Neural cell (in vitro differentiated cells): ENCODE results near the gene SNX17. TPM values are rescaled to one million over a fixed set of nuclear protein-coding genes. Genes with fewer than 3 reads are reported as not detected.

ENCODE experiments used
- H2AFZ ChIP-seq: fragments of 200-600, 300-800 bp; sonication (generic), shearing (Covaris generic); 2 replicates; pipeline ENCODE4 v1.6.0; 2014; ENCODE audit warnings: low read depth, mild to moderate bottlenecking, antibody characterized with exemption, low read length, moderate library complexity
- H3F3A ChIP-seq: fragments of 200-600 bp; shearing (Covaris generic); 2 replicates; pipeline ENCODE4 v1.6.1; 2016; ENCODE audit warnings: mild to moderate bottlenecking, moderate library complexity, mixed read lengths, antibody characterized with exemption, low read length; ENCODE audit not compliant: insufficient read depth, poor library complexity, severe bottlenecking
- H3K27ac ChIP-seq: fragments of 200-600, 300-800 bp; sonication (generic), shearing (Covaris generic); 2 replicates; pipeline ENCODE4 v1.5.1; 2014; ENCODE audit warnings: mild to moderate bottlenecking, low read length, moderate library complexity
- H3K27me3 ChIP-seq: fragments of 300-800, 200-600 bp; sonication (generic), shearing (Covaris generic); 2 replicates; pipeline ENCODE4 v1.6.0; 2014; ENCODE audit warnings: mild to moderate bottlenecking, low read depth, low read length, moderate library complexity; ENCODE audit not compliant: insufficient read depth
- H3K36me3 ChIP-seq: fragments of 300-800, 200-600 bp; sonication (generic), shearing (Covaris generic); 2 replicates; pipeline ENCODE4 v1.5.1; 2014; ENCODE audit warnings: mild to moderate bottlenecking, antibody characterized with exemption, low read length, moderate library complexity; ENCODE audit not compliant: insufficient read depth
- H3K4me2 ChIP-seq: fragments of 300-800, 200-600 bp; sonication (generic), shearing (Covaris generic); 2 replicates; pipeline ENCODE4 v1.6.0; 2014; ENCODE audit warnings: mild to moderate bottlenecking, low read length
- H3K4me3 ChIP-seq: fragments of 300-800, 200-600 bp; sonication (generic), shearing (Covaris generic); 2 replicates; pipeline ENCODE4 v1.5.1; 2014; ENCODE audit warnings: mild to moderate bottlenecking, low read length, moderate library complexity
- H3K79me2 ChIP-seq: fragments of 200-600 bp; shearing (Covaris generic); replicated peaks from 2 replicates; pipeline ENCODE4 v1.6.0; 2014; ENCODE audit warnings: mild to moderate bottlenecking, low read length, moderate library complexity; ENCODE audit not compliant: insufficient read depth
- H3K9ac ChIP-seq: fragments of 300-800, 200-600 bp; sonication (generic), shearing (Covaris generic); 2 replicates; pipeline ENCODE4 v1.6.1; 2016; ENCODE audit warnings: mild to moderate bottlenecking, low read length, mixed read lengths
- H3K9me2 ChIP-seq: fragments of 200-600 bp; shearing (Covaris generic); 2 replicates; pipeline ENCODE4 v1.6.1; 2016; ENCODE audit warnings: mild to moderate bottlenecking, low read length, mixed read lengths; ENCODE audit not compliant: insufficient read depth
- H3K9me3 ChIP-seq: fragments of 200-600, 300-800 bp; sonication (generic), shearing (Covaris generic); 2 replicates; pipeline ENCODE4 v1.6.1; 2016; ENCODE audit warnings: mild to moderate bottlenecking, mixed run types, low read length, moderate library complexity, mixed read lengths
- H4K20me1 ChIP-seq: fragments of 200-600 bp; shearing (Covaris generic); 2 replicates; pipeline ENCODE4 v1.6.1; 2016; ENCODE audit warnings: mild to moderate bottlenecking, mixed run types; ENCODE audit not compliant: insufficient read depth
- EP300 ChIP-seq: fragments of 450-650 bp; conservative IDR thresholded peaks from 2 replicates; pipeline ENCODE4 v1.6.1; 2014; ENCODE audit warnings: antibody characterized with exemption, mild to moderate bottlenecking, moderate library complexity; ENCODE audit not compliant: poor library complexity, severe bottlenecking
- EZH2 ChIP-seq: fragments of 200-600, 300-800 bp; shearing (Covaris generic), sonication (generic); IDR thresholded peaks from 2 replicates; pipeline ENCODE4 v1.6.1; 2014; ENCODE audit warnings: antibody characterized with exemption, low read length, borderline replicate concordance, mild to moderate bottlenecking; ENCODE audit not compliant: insufficient read depth, poor library complexity, severe bottlenecking
- MXI1 ChIP-seq: fragments of 450-650 bp; conservative IDR thresholded peaks from 2 replicates; pipeline ENCODE4 v1.6.1; 2014; ENCODE audit warnings: antibody characterized with exemption, mild to moderate bottlenecking; ENCODE audit not compliant: poor library complexity, severe bottlenecking
- POLR2AphosphoS5 ChIP-seq: IDR thresholded peaks from 2 replicates; pipeline ENCODE4 v1.6.1; 2012
- RAD21 ChIP-seq: fragments of 450-650 bp; conservative IDR thresholded peaks from 2 replicates; pipeline ENCODE4 v1.6.1; 2014; ENCODE audit warnings: antibody characterized with exemption, mild to moderate bottlenecking, moderate library complexity
- REST ChIP-seq: IDR thresholded peaks from 2 replicates; pipeline ENCODE4 v1.6.1; 2012; ENCODE audit warnings: borderline replicate concordance
- SMC3 ChIP-seq: fragments of 450-650 bp; conservative IDR thresholded peaks from 2 replicates; pipeline ENCODE4 v1.6.1; 2014; ENCODE audit warnings: antibody characterized with exemption, mild to moderate bottlenecking, moderate library complexity; ENCODE audit not compliant: poor library complexity
- TAF1 ChIP-seq: IDR thresholded peaks from 2 replicates; pipeline ENCODE4 v1.6.1; 2012; ENCODE audit warnings: low read depth
- polyA plus RNA-seq: library from polyadenylated mRNA; depleted of rRNA; stranded (reverse); fragments of >200 nt; gene quantifications from 2 replicates; pipeline ENCODE4 v1.2.3, GENCODE V29; 2014
- TF ChIP-seq, protein P1 (sequence below): fragments of 450-650 bp; IDR thresholded peaks from 2 replicates; pipeline ENCODE4 v1.5.1; 2014; ENCODE audit warnings: antibody characterized with exemption, mild to moderate bottlenecking, moderate library complexity; ENCODE audit not compliant: poor library complexity, severe bottlenecking

Gene SNX17
- polyA plus RNA-seq, 1 donor from 2014 or later, result 69.8 TPM

GRCh38 chr2:27356056-27356381 lies 14.4 kb upstream of the SNX17 start:
- H3K9me3 ChIP-seq, result no peaks in the 10 kb centered on the region
- peaks cover 41% of the 10 kb centered on the region for H3K79me2 ChIP-seq
- peak overlapping the region; percentile 99 for H2AFZ ChIP-seq
- H3K4me3 ChIP-seq, result peak overlapping the region; percentile 97
- H3K9ac ChIP-seq, result peak overlapping the region; percentile 92
- no peaks in the 10 kb centered on the region for H4K20me1 ChIP-seq
- peak overlapping the region; percentile 91 for H3K27ac ChIP-seq
- peak overlapping the region; percentile 86 for H3K4me2 ChIP-seq
- H3K36me3 ChIP-seq, result no peaks in the 10 kb centered on the region
- no peaks in the 10 kb centered on the region for H3K9me2 ChIP-seq
- TF ChIP-seq REST (no peak), TAF1 (no peak), EZH2 (no peak), SMC3 (no peak), RAD21 (no peak), EP300 (no peak), MXI1 (no peak), POLR2AphosphoS5 (no peak)
- TF ChIP-seq, protein P1, sequence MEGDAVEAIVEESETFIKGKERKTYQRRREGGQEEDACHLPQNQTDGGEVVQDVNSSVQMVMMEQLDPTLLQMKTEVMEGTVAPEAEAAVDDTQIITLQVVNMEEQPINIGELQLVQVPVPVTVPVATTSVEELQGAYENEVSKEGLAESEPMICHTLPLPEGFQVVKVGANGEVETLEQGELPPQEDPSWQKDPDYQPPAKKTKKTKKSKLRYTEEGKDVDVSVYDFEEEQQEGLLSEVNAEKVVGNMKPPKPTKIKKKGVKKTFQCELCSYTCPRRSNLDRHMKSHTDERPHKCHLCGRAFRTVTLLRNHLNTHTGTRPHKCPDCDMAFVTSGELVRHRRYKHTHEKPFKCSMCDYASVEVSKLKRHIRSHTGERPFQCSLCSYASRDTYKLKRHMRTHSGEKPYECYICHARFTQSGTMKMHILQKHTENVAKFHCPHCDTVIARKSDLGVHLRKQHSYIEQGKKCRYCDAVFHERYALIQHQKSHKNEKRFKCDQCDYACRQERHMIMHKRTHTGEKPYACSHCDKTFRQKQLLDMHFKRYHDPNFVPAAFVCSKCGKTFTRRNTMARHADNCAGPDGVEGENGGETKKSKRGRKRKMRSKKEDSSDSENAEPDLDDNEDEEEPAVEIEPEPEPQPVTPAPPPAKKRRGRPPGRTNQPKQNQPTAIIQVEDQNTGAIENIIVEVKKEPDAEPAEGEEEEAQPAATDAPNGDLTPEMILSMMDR, result no peak
- H3K27me3 ChIP-seq, result no peaks in the 10 kb centered on the region
- no peaks in the 10 kb centered on the region for H3F3A ChIP-seq

DNA sequence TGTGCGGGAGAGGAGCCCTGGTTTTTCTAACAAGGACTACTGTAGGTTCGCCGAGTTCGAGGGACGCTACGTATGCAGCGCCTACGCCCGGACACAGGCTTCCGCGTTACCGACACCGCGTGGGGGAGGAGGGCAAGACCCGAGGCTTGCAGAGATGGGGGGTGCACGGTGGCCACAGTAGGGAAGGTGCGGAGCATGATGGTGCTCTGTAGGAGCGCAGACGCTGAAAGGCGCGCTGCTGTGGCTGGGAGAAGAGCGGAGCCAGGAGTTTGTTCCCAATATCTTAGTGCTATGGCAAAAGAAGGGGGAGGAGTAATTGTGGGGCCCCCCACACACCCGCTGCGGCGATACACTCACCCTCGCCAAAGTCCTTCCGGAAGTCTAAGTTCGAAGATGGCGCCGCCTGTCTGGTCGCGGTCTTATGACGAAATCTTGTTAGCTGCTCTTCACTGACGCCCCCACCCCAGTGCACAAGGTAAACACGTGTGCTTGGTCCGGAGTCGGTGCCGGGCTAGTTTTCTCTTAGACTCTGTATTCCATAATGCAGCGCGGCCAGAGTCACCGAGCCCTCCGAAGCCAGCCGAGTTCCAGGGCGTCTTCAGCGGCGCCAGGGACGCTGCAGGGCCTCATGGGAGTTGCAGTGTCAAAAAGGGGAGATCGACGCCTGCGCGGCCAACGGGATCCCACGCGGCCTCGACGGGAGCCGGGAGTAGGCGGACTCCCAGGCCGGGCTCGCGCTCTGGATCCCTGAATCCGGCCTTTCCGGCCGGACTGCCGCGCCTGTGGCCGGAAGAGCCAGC lies 13.8 kb upstream of the SNX17 start, which contains the start of gene GTF3C2:
Gene GTF3C2, minus strand, starts transcription at position 383 of the 800 bp plus-strand sequence. CDS start 13,210 bp downstream, outside the sequence.
- Histone ChIP-seq H4K20me1 (no peaks in the 10 kb centered on the region), H2AFZ (peak within 1 kb of the TSS; percentile 99), H3K9me2 (no peaks in the 10 kb centered on the region), H3F3A (no peaks in the 10 kb centered on the region), H3K79me2 (peaks cover 41% of the 10 kb centered on the region), H3K4me2 (peak within 1 kb of the TSS; percentile 86), H3K9ac (peak within 1 kb of the TSS; percentile 92), H3K4me3 (peak within 1 kb of the TSS; percentile 97), H3K27ac (peak within 1 kb of the TSS; percentile 91), H3K36me3 (no peaks in the 10 kb centered on the region), H3K9me3 (no peaks in the 10 kb centered on the region), H3K27me3 (no peaks in the 10 kb centered on the region)
- TF ChIP-seq SMC3 (no peak), TAF1 (peak; percentile 56), EZH2 (no peak), MXI1 (peak; percentile 99), EP300 (peak; percentile 67), RAD21 (no peak), REST (peak; percentile 35), POLR2AphosphoS5 (peak; percentile 72)
- TF ChIP-seq, protein P1, result peak; percentile 19
